Karpas-422 (cell line): ENCODE measurements around the gene CHL1. TPM values are rescaled to one million over a fixed set of nuclear protein-coding genes. Genes with fewer than 3 reads are reported as not detected.
A peak's percentile ranks its signal among the peaks of the same experiment; 100 is the strongest.

Experiments
- DNase-seq: peaks from one replicate; pipeline ENCODE4 v3.0.0-alpha.2; 2015
- H2AFZ ChIP-seq: fragments of 200-600 bp; sonication (generic); 2 replicates; pipeline ENCODE4 v1.6.1; 2014; ENCODE audit warnings: antibody characterized with exemption, low read length, mixed read lengths
- H3K27ac ChIP-seq: fragments of 200-600 bp; sonication (generic); 2 replicates; pipeline ENCODE4 v1.5.1; 2014; ENCODE audit warnings: mild to moderate bottlenecking, low read length, moderate library complexity
- H3K27me3 ChIP-seq: fragments of 200-600 bp; sonication (generic); 2 replicates; pipeline ENCODE4 v1.6.1; 2014; ENCODE audit warnings: low read length, mixed read lengths
- H3K36me3 ChIP-seq: fragments of 200-600 bp; sonication (generic); 2 replicates; pipeline ENCODE4 v1.6.1; 2014; ENCODE audit warnings: low read length, mixed read lengths; ENCODE audit not compliant: insufficient read depth
- H3K4me1 ChIP-seq: fragments of 200-600 bp; sonication (generic); 2 replicates; pipeline ENCODE4 v1.6.1; 2014; ENCODE audit warnings: mild to moderate bottlenecking, low read length, mixed read lengths
- H3K4me2 ChIP-seq: fragments of 200-600 bp; sonication (generic); 2 replicates; pipeline ENCODE4 v1.6.1; 2014; ENCODE audit warnings: low read length, low read depth, mild to moderate bottlenecking; ENCODE audit not compliant: poor library complexity, severe bottlenecking
- H3K4me3 ChIP-seq: fragments of 200-600 bp; sonication (generic); 2 replicates; pipeline ENCODE4 v1.5.1; 2014; ENCODE audit warnings: mild to moderate bottlenecking, antibody characterized with exemption, low read length, mixed read lengths
- H3K79me2 ChIP-seq: fragments of 200-600 bp; sonication (generic); 2 replicates; pipeline ENCODE4 v1.6.1; 2014; ENCODE audit warnings: mild to moderate bottlenecking, low read length, mixed read lengths
- H3K9ac ChIP-seq: fragments of 200-600 bp; sonication (generic); 2 replicates; pipeline ENCODE4 v1.6.0; 2014; ENCODE audit warnings: low read length
- H3K9me2 ChIP-seq: fragments of 200-600 bp; sonication (generic), shearing (Covaris generic); replicated peaks from 2 replicates; pipeline ENCODE4 v1.6.0; 2014; ENCODE audit warnings: mild to moderate bottlenecking, low read length, moderate library complexity; ENCODE audit not compliant: insufficient read depth
- H3K9me3 ChIP-seq: fragments of 300-700, 200-600 bp; sonication (generic); 2 replicates; pipeline ENCODE4 v1.6.1; 2014; ENCODE audit warnings: low read length, mixed read lengths
- H4K20me1 ChIP-seq: fragments of 200-600 bp; sonication (generic); 2 replicates; pipeline ENCODE4 v1.6.1; 2014; ENCODE audit warnings: mild to moderate bottlenecking, antibody characterized with exemption, low read length, low read depth; ENCODE audit not compliant: insufficient read depth
- total RNA-seq: library from RNA; depleted of rRNA; stranded (reverse); fragments of >200 nt; shearing (Covaris generic); gene quantifications from 2 replicates; pipeline ENCODE4 v1.2.3, GENCODE V29; 2014; ENCODE audit warnings: low replicate concordance

CHL1 gene
- total RNA-seq, 1 experiment from 2014 or later = 23.3 TPM

- Histone ChIP-seq H4K20me1 (no peaks in the 10 kb centered on the region), H3K36me3 (no peaks in the 10 kb centered on the region), H3K4me2 (peak overlapping the region; percentile 82), H3K4me3 (peak overlapping the region; percentile 59), H3K79me2 (no peaks in the 10 kb centered on the region), H2AFZ (no peak overlapping the region), H3K9me2 (no peaks in the 10 kb centered on the region), H3K9me3 (no peaks in the 10 kb centered on the region), H3K27me3 (no peaks in the 10 kb centered on the region), H3K4me1 (peaks cover 73% of the 10 kb centered on the region), H3K9ac (peak overlapping the region; percentile 71), H3K27ac (peak overlapping the region; percentile 98)
- no peak for DNase-seq
Observed at GRCh38 chr3:279325-279724, 82.8 kb downstream of the CHL1 start.

- Histone ChIP-seq H3K4me3 (peak overlapping the region; percentile 26), H3K79me2 (no peaks in the 10 kb centered on the region), H3K27me3 (no peaks in the 10 kb centered on the region), H3K9me3 (no peaks in the 10 kb centered on the region), H3K4me2 (peak overlapping the region; percentile 82), H3K9ac (peak overlapping the region; percentile 71), H3K9me2 (no peaks in the 10 kb centered on the region), H2AFZ (peak overlapping the region; percentile 76), H3K36me3 (no peaks in the 10 kb centered on the region), H4K20me1 (no peaks in the 10 kb centered on the region), H3K4me1 (peaks cover 60% of the 10 kb centered on the region), H3K27ac (peak overlapping the region; percentile 98)
- peak; percentile 56 for DNase-seq
Observed at GRCh38 chr3:280681-281080, 84.1 kb downstream of the CHL1 start.

- Histone ChIP-seq H3K9me2 (no peaks in the 10 kb centered on the region), H3K27me3 (no peaks in the 10 kb centered on the region), H2AFZ (no peak overlapping the region), H4K20me1 (no peaks in the 10 kb centered on the region), H3K27ac (no peak overlapping the region), H3K9me3 (no peaks in the 10 kb centered on the region), H3K9ac (no peak overlapping the region), H3K79me2 (no peaks in the 10 kb centered on the region), H3K4me3 (no peak overlapping the region), H3K4me2 (no peak overlapping the region), H3K36me3 (no peaks in the 10 kb centered on the region), H3K4me1 (peaks cover 28% of the 10 kb centered on the region)
- DNase-seq = no peak
Observed at GRCh38 chr3:284322-284721, 87.8 kb downstream of the CHL1 start.

- Histone ChIP-seq H3K27ac (no peak overlapping the region), H3K4me2 (no peak overlapping the region), H3K9me3 (no peaks in the 10 kb centered on the region), H3K4me3 (no peak overlapping the region), H3K27me3 (no peaks in the 10 kb centered on the region), H3K9ac (no peak overlapping the region), H4K20me1 (no peaks in the 10 kb centered on the region), H3K79me2 (no peaks in the 10 kb centered on the region), H2AFZ (no peak overlapping the region), H3K9me2 (no peaks in the 10 kb centered on the region), H3K36me3 (no peaks in the 10 kb centered on the region), H3K4me1 (peaks cover 3% of the 10 kb centered on the region; the same call in 1 of the 2 replicates)
- no peak for DNase-seq
Observed at GRCh38 chr3:288417-288816, 91.9 kb downstream of the CHL1 start.

GRCh38 chr3:291028-291427 is 94.5 kb downstream of the CHL1 start:
- no peaks in the 10 kb centered on the region for H3K79me2 ChIP-seq
- no peaks in the 10 kb centered on the region for H3K27me3 ChIP-seq
- H3K9ac ChIP-seq = no peak overlapping the region
- H3K27ac ChIP-seq = no peak overlapping the region
- no peaks in the 10 kb centered on the region for H3K9me2 ChIP-seq
- no peaks in the 10 kb centered on the region for H3K36me3 ChIP-seq
- H3K9me3 ChIP-seq = no peaks in the 10 kb centered on the region
- no peak overlapping the region for H3K4me2 ChIP-seq
- DNase-seq = no peak
- H3K4me3 ChIP-seq = no peak overlapping the region
- H3K4me1 ChIP-seq = 0 out of 2 replicates have a peak, but pooled peaks cover 2% of the 10 kb centered on the region
- H4K20me1 ChIP-seq = no peaks in the 10 kb centered on the region
- H2AFZ ChIP-seq = no peak overlapping the region

- H3K4me1 ChIP-seq = 0 out of 2 replicates have a peak, but pooled peaks cover 2% of the 10 kb centered on the region
- no peak overlapping the region for H3K27ac ChIP-seq
- H3K9ac ChIP-seq = no peak overlapping the region
- no peaks in the 10 kb centered on the region for H3K36me3 ChIP-seq
- H3K9me3 ChIP-seq = no peaks in the 10 kb centered on the region
- H3K9me2 ChIP-seq = no peaks in the 10 kb centered on the region
- H3K79me2 ChIP-seq = no peaks in the 10 kb centered on the region
- H3K4me3 ChIP-seq = no peak overlapping the region
- DNase-seq = no peak
- no peaks in the 10 kb centered on the region for H3K27me3 ChIP-seq
- no peaks in the 10 kb centered on the region for H4K20me1 ChIP-seq
- no peak overlapping the region for H3K4me2 ChIP-seq
- no peak overlapping the region for H2AFZ ChIP-seq
Observed at GRCh38 chr3:291646-292436, 95.3 kb downstream of the CHL1 start.

GRCh38 chr3:294096-294495 is 97.5 kb downstream of the CHL1 start:
- Histone ChIP-seq H3K9me2 (no peaks in the 10 kb centered on the region), H3K27me3 (no peaks in the 10 kb centered on the region), H3K9me3 (no peaks in the 10 kb centered on the region), H3K27ac (no peak overlapping the region), H3K79me2 (no peaks in the 10 kb centered on the region), H4K20me1 (no peaks in the 10 kb centered on the region), H2AFZ (no peak overlapping the region), H3K4me3 (no peak overlapping the region), H3K36me3 (no peaks in the 10 kb centered on the region), H3K9ac (no peak overlapping the region), H3K4me2 (no peak overlapping the region), H3K4me1 (0 out of 2 replicates have a peak, but pooled peaks cover 2% of the 10 kb centered on the region)
- no peak for DNase-seq

GRCh38 chr3:294581-294980 is 98.0 kb downstream of the CHL1 start:
- Histone ChIP-seq H3K4me3 (no peak overlapping the region), H3K4me1 (0 out of 2 replicates have a peak, but pooled peaks cover 2% of the 10 kb centered on the region), H3K9me2 (no peaks in the 10 kb centered on the region), H4K20me1 (no peaks in the 10 kb centered on the region), H2AFZ (no peak overlapping the region), H3K4me2 (no peak overlapping the region), H3K36me3 (no peaks in the 10 kb centered on the region), H3K27ac (no peak overlapping the region), H3K79me2 (no peaks in the 10 kb centered on the region), H3K9me3 (no peaks in the 10 kb centered on the region), H3K9ac (no peak overlapping the region), H3K27me3 (no peaks in the 10 kb centered on the region)
- no peak for DNase-seq
